IPS-NIHi11 (cell line): Measurements from ENCODE around the gene CREB3.
A peak's percentile ranks its signal among the peaks of the same experiment; 100 is the strongest.

Experiments used
- DNase-seq: peaks from one replicate; pipeline ENCODE4 v3.0.0; 2012; ENCODE audit warnings: mixed read lengths, low spot score

The CREB3 gene

GRCh38 chr9:35727676-35728040, 4.8 kb upstream of the CREB3 start:
- DNase-seq, result no peak

- peak; percentile 68 for DNase-seq
These were observed 4.2 kb upstream of the CREB3 start for GRCh38 chr9:35728041-35728971.

GRCh38 chr9:35729101-35729500, 3.4 kb upstream of the CREB3 start:
- DNase-seq, result no peak

- peak; percentile 55 for DNase-seq
These were observed 2.6 kb upstream of the CREB3 start for GRCh38 chr9:35729700-35730485.

GRCh38 chr9:35730486-35730854, 2.0 kb upstream of the CREB3 start:
- DNase-seq, result no peak

- DNase-seq, result no peak
These were observed 866 bp upstream of the CREB3 start for GRCh38 chr9:35731415-35732184.

GRCh38 chr9:35732800-35733541, 505 bp downstream of the CREB3 start:
- DNase-seq, result peak; percentile 79

- no peak for DNase-seq
These were observed 1.6 kb downstream of the CREB3 start for GRCh38 chr9:35734096-35734495.

GRCh38 chr9:35736201-35736633, 3.8 kb downstream of the CREB3 start:
- DNase-seq, result peak; percentile 76

GRCh38 chr9:35737143-35737542, 4.7 kb downstream of the CREB3 start:
- DNase-seq, result no peak

GRCh38 chr9:35738186-35738585, 5.7 kb downstream of the CREB3 start:
- DNase-seq, result no peak

GRCh38 chr9:35738924-35739323, 6.5 kb downstream of the CREB3 start:
- no peak for DNase-seq

GRCh38 chr9:35740243-35740642, 7.8 kb downstream of the CREB3 start:
- DNase-seq, result no peak

GRCh38 chr9:35741740-35742139, 9.3 kb downstream of the CREB3 start:
- DNase-seq, result no peak

- no peak for DNase-seq
These were observed 11.0 kb downstream of the CREB3 start for GRCh38 chr9:35743452-35743851.

GRCh38 chr9:35743880-35744518, 11.5 kb downstream of the CREB3 start:
- DNase-seq, result no peak

- no peak for DNase-seq
These were observed 13.1 kb downstream of the CREB3 start for GRCh38 chr9:35745569-35745968.

GRCh38 chr9:35746583-35746982, 14.1 kb downstream of the CREB3 start:
- DNase-seq, result no peak

- no peak for DNase-seq
These were observed 15.9 kb downstream of the CREB3 start for GRCh38 chr9:35748242-35748857.

GRCh38 chr9:35748858-35749514, 16.5 kb downstream of the CREB3 start, which contains the start of the genes GBA2 and RGP1:
Gene GBA2 (minus strand): TSS chr9:35749228. CDS start chr9:35748704, 524 bp downstream.
Gene RGP1 (plus strand): TSS chr9:35749287. CDS start chr9:35749756, 469 bp downstream.
- DNase-seq, result peak; percentile 89
